Measurements from ENCODE around the gene ERP29. TPM values are rescaled to one million over a fixed set of nuclear protein-coding genes. Genes with fewer than 3 reads are reported as not detected.

The ERP29 gene
- total and polyA plus RNA-seq, 4 donors = 35.6 to 140 (median 57.1) TPM

- no peak overlapping the region for H3K4me3 ChIP-seq (ENCODE audit: low read depth in 1 of 3, low read length in 3 of 3)
- TF ChIP-seq HNF4A (conservative IDR thresholded peaks at IDR 0.05) = no peak
- TF ChIP-seq EGR1 (IDR thresholded peaks at IDR 0.05; ENCODE audit: low read depth in 2 of 2) = no peak
- TF ChIP-seq MAX (IDR thresholded peaks at IDR 0.05) = no peak
- TF ChIP-seq CTCF (IDR thresholded peaks at IDR 0.05; ENCODE audit: low read depth, low read length, missing input control) = no peak
- TF ChIP-seq ATF3 (IDR thresholded peaks at IDR 0.05) = no peak
- TF ChIP-seq RAD21 (IDR thresholded peaks at IDR 0.05) = no peak
- no peak for TF ChIP-seq FOXA2 (IDR thresholded peaks at IDR 0.05)
Measured at GRCh38 chr12:111981987-111982386, 31.2 kb upstream of the ERP29 start.

GRCh38 chr12:111984820-111985219, 28.4 kb upstream of the ERP29 start:
- no peak for DNase-seq (ENCODE audit: low spot score)

More at GRCh38 chr12:111981987-111982386, 31.2 kb upstream of the ERP29 start:
- Histone ChIP-seq H3K27me3 (ENCODE audit: control insufficient read depth in 4 of 4, insufficient read depth in 4 of 4, low read length in 3 of 4) (no peaks in the 10 kb centered on the region), H3K9ac (ENCODE audit: low read depth in 1 of 2, low read length in 2 of 2) (no peak overlapping the region), H3K4me1 (ENCODE audit: control insufficient read depth in 4 of 4, insufficient read depth in 4 of 4, low read length in 3 of 4) (no peaks in the 10 kb centered on the region), H3K9me3 (ENCODE audit: control insufficient read depth in 4 of 4, low read length in 3 of 4) (no peaks in the 10 kb centered on the region), H3K36me3 (ENCODE audit: control insufficient read depth in 4 of 4, insufficient read depth in 3 of 4, low read depth in 1 of 4, low read length in 3 of 4) (no peaks in the 10 kb centered on the region), H3K27ac (ENCODE audit: low read depth in 1 of 2, low read length in 2 of 2) (no peak overlapping the region)
- no peak for DNase-seq (ENCODE audit: low spot score)
- 97% methylated on average over 2 of the region's 2 CpGs for WGBS

GRCh38 chr12:111991535-111991934, 21.7 kb upstream of the ERP29 start:
- no peak for TF ChIP-seq TAF1 (conservative IDR thresholded peaks at IDR 0.05)
- TF ChIP-seq MAX (IDR thresholded peaks at IDR 0.05) = no peak
- no peak for TF ChIP-seq SP1 (IDR thresholded peaks at IDR 0.05)
- no peak for TF ChIP-seq FOXA1 (IDR thresholded peaks at IDR 0.05)
- H3K9ac ChIP-seq (ENCODE audit: low read depth in 1 of 2, low read length in 2 of 2) = no peak overlapping the region
- H3K4me3 ChIP-seq (ENCODE audit: low read depth in 1 of 3, low read length in 3 of 3) = no peak overlapping the region
- DNase-seq (ENCODE audit: low spot score) = no peak
- H3K36me3 ChIP-seq (ENCODE audit: control insufficient read depth in 4 of 4, insufficient read depth in 3 of 4, low read depth in 1 of 4, low read length in 3 of 4) = peaks cover 0 to 2% (median 0%) of the 10 kb centered on the region in 4 donors
- WGBS = 95% methylated on average over 2 of the region's 2 CpGs
- H3K9me3 ChIP-seq (ENCODE audit: control insufficient read depth in 4 of 4, low read length in 3 of 4) = no peaks in the 10 kb centered on the region
- no peaks in the 10 kb centered on the region for H3K27me3 ChIP-seq (ENCODE audit: control insufficient read depth in 4 of 4, insufficient read depth in 4 of 4, low read length in 3 of 4)
- H3K27ac ChIP-seq (ENCODE audit: low read depth in 1 of 2, low read length in 2 of 2) = no peak overlapping the region
- H3K4me1 ChIP-seq (ENCODE audit: control insufficient read depth in 4 of 4, insufficient read depth in 4 of 4, low read length in 3 of 4) = no peaks in the 10 kb centered on the region

More at GRCh38 chr12:111984820-111985219, 28.4 kb upstream of the ERP29 start:
- H3K4me3 ChIP-seq (ENCODE audit: low read depth in 1 of 3, low read length in 3 of 3) = no peak overlapping the region
- H3K36me3 ChIP-seq (ENCODE audit: control insufficient read depth in 4 of 4, insufficient read depth in 3 of 4, low read depth in 1 of 4, low read length in 3 of 4) = peaks cover 0 to 2% (median 0%) of the 10 kb centered on the region in 4 donors
- no peak overlapping the region for H3K27ac ChIP-seq (ENCODE audit: low read depth in 1 of 2, low read length in 2 of 2)
- TF ChIP-seq NR2F2 (IDR thresholded peaks at IDR 0.05) (no peak), HNF4A (conservative IDR thresholded peaks at IDR 0.05) (no peak), CTCF (IDR thresholded peaks at IDR 0.05; ENCODE audit: low read depth, low read length, missing input control) (no peak), JUND (IDR thresholded peaks at IDR 0.05) (no peak), EGR1 (IDR thresholded peaks at IDR 0.05; ENCODE audit: low read depth in 2 of 2) (no peak), HNF4G (IDR thresholded peaks at IDR 0.05) (no peak), RAD21 (IDR thresholded peaks at IDR 0.05) (no peak)
- H3K9ac ChIP-seq (ENCODE audit: low read depth in 1 of 2, low read length in 2 of 2) = no peak overlapping the region
- H3K9me3 ChIP-seq (ENCODE audit: control insufficient read depth in 4 of 4, low read length in 3 of 4) = no peaks in the 10 kb centered on the region
- H3K4me1 ChIP-seq (ENCODE audit: control insufficient read depth in 4 of 4, insufficient read depth in 4 of 4, low read length in 3 of 4) = no peaks in the 10 kb centered on the region
- no peaks in the 10 kb centered on the region for H3K27me3 ChIP-seq (ENCODE audit: control insufficient read depth in 4 of 4, insufficient read depth in 4 of 4, low read length in 3 of 4)
- WGBS = 80% methylated on average over 2 of the region's 2 CpGs
